Transverse colon (tissue), 4 donors: Measurements from ENCODE around the gene ARHGEF26. TPM values are rescaled to one million over a fixed set of nuclear protein-coding genes. Genes with fewer than 3 reads are reported as not detected.

ENCODE experiments used
- DNase-seq: peaks from one replicate; pipeline ENCODE4 v3.0.0-alpha.2; 2019
- H3K27ac ChIP-seq, 4 donors: fragments of 200-600 bp; sonication (generic); 2 replicates each; pipeline ENCODE4 v1.5.1; 2016 to 2018; ENCODE audit warnings: inconsistent platforms in 4 of 4
- H3K27me3 ChIP-seq: fragments of 200-600 bp; sonication (generic); 2 replicates; pipeline ENCODE4 v1.5.1; 2017; ENCODE audit warnings: inconsistent platforms
- H3K36me3 ChIP-seq, 4 donors: fragments of 200-600 bp; sonication (generic); 2 replicates each; pipeline ENCODE4 v1.5.1; 2017 to 2019; ENCODE audit warnings: inconsistent platforms in 4 of 4
- H3K4me1 ChIP-seq, 4 donors: fragments of 200-600 bp; sonication (generic); 2 replicates each; pipeline ENCODE4 v1.5.1; 2017 to 2020; ENCODE audit warnings: inconsistent platforms in 4 of 4
- H3K4me3 ChIP-seq, 4 donors: fragments of 200-600 bp; sonication (generic); 1 replicate in 1 of 4; 2 replicates in 3 of 4; pipeline versions ENCODE4 v1.5.1 to v1.6.1; 2017 to 2019; ENCODE audit warnings: inconsistent platforms in 4 of 4
- H3K9me3 ChIP-seq, 2 donors: fragments of 200-600 bp; sonication (generic); 2 replicates each; pipeline ENCODE4 v1.5.1; 2017 to 2019; ENCODE audit warnings: inconsistent platforms in 2 of 2
- CTCF ChIP-seq, 5 experiments: fragments of 200-600 bp in 3 of 5; fragments of 450-650 bp in 2 of 5; sonication (generic) in 3 of 5; IDR thresholded peaks; 1 replicate in 2 of 5; 2 replicates in 3 of 5; pipeline ENCODE4 v1.5.1; 2016 to 2017; ENCODE audit warnings: antibody characterized with exemption in 5 of 5, inconsistent platforms in 3 of 5, mild to moderate bottlenecking in 2 of 5, moderate library complexity in 1 of 5
- EP300 ChIP-seq: sonication (generic); formaldehyde crosslinking; IDR thresholded peaks from one replicate; pipeline ENCODE4 v1.6.1; 2017; ENCODE audit warnings: antibody characterized with exemption, low read depth
- POLR2A ChIP-seq: fragments of 450-650 bp; IDR thresholded peaks from one replicate; pipeline ENCODE4 v1.6.1; 2016; ENCODE audit warnings: antibody characterized with exemption, mild to moderate bottlenecking, moderate library complexity
- POLR2AphosphoS5 ChIP-seq, 3 donors: sonication (generic); formaldehyde crosslinking; IDR thresholded peaks; one replicate each; pipeline ENCODE4 v1.6.1; 2016; ENCODE audit warnings: antibody characterized with exemption in 3 of 3
- WGBS, 2 donors: methylation state at CpG; one replicate each; pipeline ENCODE4 v1.1.5; 2018; ENCODE audit warnings: low coverage in 1 of 2; 5-methylcytosine and 5-hydroxymethylcytosine counted together
- in situ Hi-C, 4 donors: fragments of 200-750 bp; cut with MboI; loops; one replicate each; pipeline versions ENCODE4 v1.15.0 to v1.15.1; 2017; ENCODE audit warnings: low sequenced_read_pairs in 3 of 4, low pct_ligation_motif_present in 1 of 4, low pct_unique_long_range_greater_than_20kb in 1 of 4
- intact Hi-C: fragments of 100-400 bp; cut with DNase I; formaldehyde crosslinking; loops from one replicate; pipeline ENCODE4 v1.15.1; 2023; ENCODE audit warnings: low total_unique reads
- total RNA-seq, 4 donors: library from RNA; depleted of rRNA; stranded (reverse); fragments of >200 nt; gene quantifications; one replicate each; pipeline ENCODE4 v1.1.0, GENCODE V29; 2016

ARHGEF26 gene
- total RNA-seq, 4 donors from 2014 or later = 8.6 to 15.0 (median 13.2) TPM

GRCh38 chr3:154225536-154225935 lies 104.3 kb downstream of the ARHGEF26 start:
- WGBS, 2 donors = 15 to 52% methylated on average over 2 of the region's 2 CpGs
- H3K4me1 ChIP-seq = peaks cover 0 to 17% (median 11%) of the 10 kb centered on the region in 4 donors
- no peaks in the 10 kb centered on the region for H3K36me3 ChIP-seq
- no peak overlapping the region for H3K4me3 ChIP-seq
- in situ Hi-C loops = no loop called here
- no peaks in the 10 kb centered on the region for H3K9me3 ChIP-seq
- H3K27ac ChIP-seq = peak overlapping the region in 1 of 4 donors; percentile 27
- H3K27me3 ChIP-seq = no peaks in the 10 kb centered on the region
- intact Hi-C loops = no loop called here
- no peak for DNase-seq
- TF ChIP-seq CTCF (IDR thresholded peaks at IDR 0.05) (no peak), POLR2AphosphoS5 (IDR thresholded peaks at IDR 0.05) (no peak), POLR2A (no peak), EP300 (no peak)

- intact Hi-C loops = no loop called here
- no peak for DNase-seq
- no peak overlapping the region for H3K27ac ChIP-seq
- H3K36me3 ChIP-seq = no peaks in the 10 kb centered on the region
- 81 to 91% methylated on average over 3 of the region's 3 CpGs for WGBS, 2 donors
- TF ChIP-seq EP300 (no peak), POLR2A (no peak), POLR2AphosphoS5 (IDR thresholded peaks at IDR 0.05) (no peak), CTCF (IDR thresholded peaks at IDR 0.05) (no peak)
- no peaks in the 10 kb centered on the region for H3K27me3 ChIP-seq
- H3K4me1 ChIP-seq = peaks cover 0 to 17% (median 11%) of the 10 kb centered on the region in 4 donors
- no peak overlapping the region for H3K4me3 ChIP-seq
- no peaks in the 10 kb centered on the region for H3K9me3 ChIP-seq
- in situ Hi-C loops = no loop called here
Measured at GRCh38 chr3:154227531-154227930, 106.3 kb downstream of the ARHGEF26 start.

GRCh38 chr3:154228561-154229216 lies 107.5 kb downstream of the ARHGEF26 start:
- Histone ChIP-seq H3K4me1 (peaks cover 0 to 17% (median 11%) of the 10 kb centered on the region in 4 donors), H3K27me3 (no peaks in the 10 kb centered on the region), H3K9me3 (no peaks in the 10 kb centered on the region), H3K4me3 (no peak overlapping the region), H3K36me3 (no peaks in the 10 kb centered on the region), H3K27ac (peak overlapping the region in 2 of 4 donors; percentile 39 to 41)
- in situ Hi-C loops = no loop called here
- no peak for DNase-seq
- 68 to 80% methylated on average over 4 to 6 of the region's 6 CpGs for whole genome bisulfite sequencing, 2 donors
- TF ChIP-seq EP300 (no peak), POLR2AphosphoS5 (IDR thresholded peaks at IDR 0.05) (no peak), POLR2A (no peak), CTCF (IDR thresholded peaks at IDR 0.05) (no peak)
- intact Hi-C loops = no loop called here

- Histone ChIP-seq H3K9me3 (no peaks in the 10 kb centered on the region), H3K4me3 (no peak overlapping the region), H3K27ac (peak overlapping the region in 2 of 4 donors; percentile 39 to 41), H3K4me1 (peaks cover 0 to 17% (median 11%) of the 10 kb centered on the region in 4 donors), H3K27me3 (no peaks in the 10 kb centered on the region), H3K36me3 (no peaks in the 10 kb centered on the region)
- no peak for DNase-seq
- 78 to 95% methylated on average over 2 of the region's 2 CpGs for WGBS, 2 donors
- intact Hi-C loops (no loop called here), in situ Hi-C loops (no loop called here)
- TF ChIP-seq POLR2A = no peak
- TF ChIP-seq CTCF (IDR thresholded peaks at IDR 0.05) = no peak
- TF ChIP-seq EP300 = no peak
- TF ChIP-seq POLR2AphosphoS5 (IDR thresholded peaks at IDR 0.05) = no peak
Measured at GRCh38 chr3:154229217-154229590, 108.0 kb downstream of the ARHGEF26 start.
